ENCODE measurements around the gene CHGA. TPM values are rescaled to one million over a fixed set of nuclear protein-coding genes. Genes with fewer than 3 reads are reported as not detected.

The CHGA gene
- total RNA-seq, 1 experiment from 2014 or later = not detected

GRCh38 chr14:92890830-92891588 lies 31.9 kb upstream of the CHGA start (continued):
- TF ChIP-seq CTCF (IDR thresholded peaks at IDR 0.05 in 2 of 3, conservative IDR thresholded peaks at IDR 0.05 in 1 of 3; ENCODE audit: borderline replicate concordance in 1 of 3, insufficient read depth in 1 of 3, low read depth in 2 of 3, low read length in 2 of 3) = no peak

DNA sequence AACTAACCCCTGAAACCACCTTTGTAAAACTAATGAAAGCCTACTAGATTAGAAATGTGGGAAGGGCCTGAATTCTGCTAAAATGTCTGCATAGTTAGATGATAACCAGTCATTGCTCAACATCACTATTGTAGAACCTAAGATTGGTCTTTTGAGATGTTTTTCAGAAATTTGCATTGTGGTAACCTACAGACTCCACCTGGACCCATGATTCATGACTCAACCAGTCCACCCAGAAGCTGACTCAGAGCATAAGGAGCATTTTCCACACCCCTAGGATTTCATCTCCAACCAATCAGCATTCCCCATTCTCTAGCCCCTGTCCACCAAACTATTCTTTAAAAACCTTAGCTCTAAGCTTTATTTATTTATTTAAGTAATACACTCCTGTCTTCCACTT lies 30.4 kb upstream of the CHGA start:
- Histone ChIP-seq H3K27ac (ENCODE audit: low read depth, low read length) (no peak overlapping the region), H3K9me2 (ENCODE audit: insufficient read depth) (no peaks in the 10 kb centered on the region), H3K4me2 (ENCODE audit: low read length) (no peak overlapping the region), H3K27me3 (ENCODE audit: insufficient read depth, low read length) (no peaks in the 10 kb centered on the region), H3K4me1 (ENCODE audit: control insufficient read depth in 1 of 2, insufficient read depth in 2 of 2, low read length in 2 of 2) (no peaks in the 10 kb centered on the region), H2AFZ (ENCODE audit: low read depth, low read length, poor library complexity, severe bottlenecking) (no peak overlapping the region), H3K36me3 (ENCODE audit: control insufficient read depth in 1 of 2, insufficient read depth in 2 of 2, low read length in 2 of 2) (no peaks in the 10 kb centered on the region), H3K9me3 (ENCODE audit: control insufficient read depth in 1 of 2, insufficient read depth in 1 of 2, low read depth in 1 of 2, low read length in 2 of 2) (peaks cover 3 to 10% of the 10 kb centered on the region in 2 experiments; a peak in 2 of 4 replicates), H3K9ac (ENCODE audit: low read length) (no peak overlapping the region), H4K20me1 (ENCODE audit: insufficient read depth) (no peaks in the 10 kb centered on the region), H3K79me2 (ENCODE audit: insufficient read depth, low read length) (no peaks in the 10 kb centered on the region), H3K4me3 (replicated peaks in 1 of 2; ENCODE audit: low read depth in 1 of 2, low read length in 2 of 2) (no peak overlapping the region)
- ATAC-seq (no peak), DNase-seq (ENCODE audit: low read depth, low spot score) (no peak)
- TF ChIP-seq CEBPB (IDR thresholded peaks at IDR 0.05; ENCODE audit: low read depth) = no peak
- TF ChIP-seq RAD21 (IDR thresholded peaks at IDR 0.05; ENCODE audit: low read depth) = no peak
- no peak for TF ChIP-seq ZFX (IDR thresholded peaks at IDR 0.05)
- no peak for TF ChIP-seq POLR2AphosphoS5 (IDR thresholded peaks at IDR 0.05; ENCODE audit: low read depth, low read length)
- BruUV-seq (replicated peaks) = no TSS peak
- ChIA-PET CTCF (no interaction called here), RAD21 (ENCODE audit: low non-redundant PET in 1 of 2, low total read pairs in 2 of 2, uncharacterized antibody in 2 of 2, unreplicated experiment in 2 of 2) (no interaction called here), POLR2A (no interaction called here)
- intact Hi-C loops (cut with micrococcal nuclease) = no loop called here

Data from HCT116 (cell line).